Right lobe of liver (tissue), 4 donors: Measurements from ENCODE around the gene IGFBP1.
"Not testable (repeated sequence)": the region's sequence is repeated elsewhere in the genome, so short reads cannot be mapped to it uniquely, and the experiment has no call there.

Source experiments
- CTCF ChIP-seq, 4 donors: fragments of 200-600 bp in 3 of 4; fragments of 450-650 bp in 1 of 4; IDR thresholded peaks; one replicate each; pipeline versions ENCODE4 v1.5.1 to v1.8.0; 2016 to 2022; ENCODE audit warnings: antibody characterized with exemption in 4 of 4, mild to moderate bottlenecking in 2 of 4
- POLR2A ChIP-seq: fragments of 450-650 bp; IDR thresholded peaks from one replicate; pipeline ENCODE4 v1.6.1; 2017; ENCODE audit warnings: antibody characterized with exemption, mild to moderate bottlenecking
- donor health status: DM: no; HTN: no; CAD: no.
- donor health status: DM: no; HTN: no; CAD: no.
- donor health status: DM: no; HTN: yes; CAD: no.

GRCh38 chr7:45940237-45940781 lies 52.0 kb downstream of the IGFBP1 start:
- TF ChIP-seq CTCF (IDR thresholded peaks at IDR 0.05); POLR2A: not testable (repeated sequence)
